GOT3 (cell line): ENCODE results near the gene HUS1.
"Not testable (repeated sequence)": the region's sequence is repeated elsewhere in the genome, so short reads cannot be mapped to it uniquely, and the experiment has no call there.

Source experiments
- DNase-seq: peaks from one replicate; lab custom pipeline; 2025; ENCODE audit warnings: mixed read lengths; lab: John Stamatoyannopoulos, UW

Gene HUS1

DNA sequence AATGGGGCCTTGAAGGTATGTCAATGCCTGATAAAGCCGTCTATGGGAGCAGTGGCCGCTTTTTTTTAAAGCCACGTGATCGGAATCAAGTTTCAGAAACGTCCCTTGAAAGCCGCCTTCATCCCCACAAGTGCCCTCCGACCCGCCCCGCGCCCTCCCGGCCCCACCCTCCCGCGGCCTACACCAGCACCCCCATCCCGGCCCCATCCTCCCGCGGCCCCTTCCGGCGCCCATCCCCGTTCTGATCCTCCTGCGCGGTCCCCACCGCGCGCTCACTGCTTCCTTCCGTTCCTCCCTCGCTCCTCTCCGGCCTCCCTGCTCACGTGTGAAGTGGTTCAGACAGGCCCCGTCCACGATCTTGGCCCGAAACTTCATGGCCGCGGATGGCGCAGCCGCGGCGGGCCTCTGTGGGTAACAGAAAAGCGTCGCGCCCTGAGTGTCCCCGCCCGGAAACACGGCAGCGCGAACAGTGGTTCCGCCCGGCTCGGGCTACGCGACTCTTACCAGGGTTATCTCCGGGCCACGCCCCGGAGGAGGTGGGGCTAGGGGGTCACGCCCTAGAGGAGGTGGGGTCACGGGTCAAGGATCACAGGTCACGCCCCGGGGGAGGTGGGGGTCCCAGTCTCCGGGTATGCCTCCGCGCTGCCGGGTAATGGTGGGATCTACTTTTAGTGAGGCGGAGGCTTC lies at the start of gene HUS1:
Gene HUS1, minus strand, starts transcription at position 471 of the 687 bp plus-strand sequence. Its CDS starts 96 bp downstream, at position 375.
- DNase-seq: peak; percentile 86

DNA sequence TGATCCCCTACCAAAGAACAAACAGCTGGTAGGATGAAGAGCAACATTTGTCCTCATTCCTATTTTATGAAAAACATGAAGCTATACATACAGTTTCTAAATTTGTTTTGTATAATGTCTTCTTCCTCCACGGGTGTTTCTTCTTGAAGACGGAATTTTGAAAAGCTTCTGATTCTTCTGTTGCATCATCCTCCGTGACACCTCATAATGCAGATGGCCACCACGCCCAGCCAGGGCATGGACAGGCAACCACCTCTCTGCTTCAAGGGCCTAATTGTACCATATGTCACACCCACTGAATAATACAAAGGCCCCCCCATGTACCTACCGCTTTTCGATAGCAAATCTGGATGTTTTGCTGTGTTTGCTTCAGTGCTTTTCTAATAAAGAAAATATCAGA lies 49.5 kb upstream of the HUS1 start, which contains the start of gene SUN3:
Gene SUN3, minus strand, starts transcription at position 170 of the 400 bp plus-strand sequence. Its CDS starts 169 bp downstream, at position 1.
- DNase-seq: no peak

DNA sequence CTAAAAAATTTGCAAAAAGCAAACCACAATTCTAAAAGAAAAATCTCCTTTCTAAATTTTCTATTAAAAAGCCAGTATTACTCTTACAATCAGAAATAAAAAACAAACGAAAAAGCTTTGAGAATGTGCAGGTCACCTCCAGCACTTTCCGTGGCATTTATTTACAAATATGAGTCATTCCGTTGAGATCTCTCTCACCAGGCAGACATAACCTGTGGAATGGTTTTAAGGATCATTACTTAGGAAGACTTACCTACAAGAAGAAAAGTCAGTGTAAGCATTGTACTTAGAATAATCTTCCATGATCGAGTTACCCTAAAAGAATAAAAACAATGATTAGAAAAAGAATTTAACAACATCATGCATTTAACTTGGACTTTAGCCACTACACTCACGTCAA lies 46.2 kb upstream of the HUS1 start:
- DNase-seq: no peak

DNA sequence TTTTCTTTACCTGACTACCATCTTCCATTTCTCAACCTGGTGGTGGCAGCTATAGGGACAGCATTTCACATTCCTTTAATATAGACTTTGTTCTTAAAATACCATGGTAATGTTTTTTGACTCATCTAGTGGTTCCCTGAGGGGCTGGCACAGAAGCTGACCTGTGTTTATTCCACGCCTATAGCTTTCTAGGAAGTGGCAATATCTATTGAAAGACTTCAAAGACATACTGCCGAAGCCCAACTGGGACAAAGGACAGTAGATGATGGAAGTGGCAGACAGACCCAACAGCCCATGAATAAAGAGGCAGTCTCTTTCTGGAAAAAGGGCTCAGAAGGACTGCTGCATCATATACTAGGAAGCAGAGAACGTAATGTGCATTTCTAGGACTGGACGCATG lies 38.3 kb upstream of the HUS1 start:
- DNase-seq: no peak

DNA sequence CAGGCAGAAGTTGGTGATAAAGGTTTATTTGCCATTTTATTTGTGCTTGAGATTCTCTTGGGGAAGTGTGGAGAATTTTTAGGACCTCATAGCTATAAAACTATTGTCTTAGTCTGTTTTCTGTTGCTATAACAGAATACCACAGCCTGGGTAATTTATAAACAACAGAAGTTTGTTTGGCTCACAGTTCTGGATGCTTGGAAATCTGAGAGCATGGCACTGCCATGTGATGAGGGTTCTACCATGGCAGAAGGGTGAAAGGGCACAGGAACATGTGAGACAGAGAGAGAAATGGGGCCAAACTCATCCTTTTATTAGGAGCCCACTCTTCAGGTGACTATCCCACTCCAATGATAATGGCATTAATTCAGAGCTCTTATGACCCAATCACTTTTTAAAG lies 37.2 kb upstream of the HUS1 start:
- no peak for DNase-seq

DNA sequence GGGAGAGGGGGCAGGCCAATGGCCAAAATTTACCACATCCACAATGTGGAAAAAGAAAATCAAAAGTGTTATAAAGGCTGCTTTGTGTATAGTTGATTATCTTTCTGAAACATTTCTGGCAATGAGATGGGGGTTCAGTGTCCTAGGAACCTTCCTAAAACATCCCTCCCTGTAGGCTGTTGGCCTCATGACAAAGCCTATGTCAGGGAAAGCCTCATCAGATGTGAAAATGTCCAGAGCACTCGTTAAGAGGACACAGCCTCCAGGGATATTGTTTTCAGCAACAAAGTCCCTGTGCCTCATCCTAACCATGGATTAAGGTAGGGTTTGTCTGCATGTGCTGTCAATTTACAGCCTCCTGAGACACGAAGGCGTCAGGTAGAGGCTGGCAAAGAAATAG lies 32.5 kb upstream of the HUS1 start:
- no peak for DNase-seq

DNA sequence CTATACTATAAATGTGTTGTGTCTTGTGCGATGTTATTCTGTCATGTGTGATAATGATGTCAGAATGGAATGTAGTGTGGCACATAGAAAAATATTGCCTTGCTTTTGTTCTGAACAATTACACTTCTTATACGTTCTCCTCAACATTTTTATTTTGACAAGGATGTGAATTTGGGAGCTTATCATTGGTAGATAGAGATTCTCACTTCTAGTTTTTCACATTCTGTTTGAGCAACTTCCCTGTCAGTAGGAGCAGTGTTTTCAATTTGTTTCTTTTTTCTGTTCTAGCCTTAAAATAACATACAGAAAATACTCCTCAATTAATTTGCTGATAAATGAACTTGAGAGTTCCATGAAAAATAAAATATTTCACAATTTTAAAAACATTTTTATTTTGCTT lies 31.9 kb upstream of the HUS1 start:
- no peak for DNase-seq

DNA sequence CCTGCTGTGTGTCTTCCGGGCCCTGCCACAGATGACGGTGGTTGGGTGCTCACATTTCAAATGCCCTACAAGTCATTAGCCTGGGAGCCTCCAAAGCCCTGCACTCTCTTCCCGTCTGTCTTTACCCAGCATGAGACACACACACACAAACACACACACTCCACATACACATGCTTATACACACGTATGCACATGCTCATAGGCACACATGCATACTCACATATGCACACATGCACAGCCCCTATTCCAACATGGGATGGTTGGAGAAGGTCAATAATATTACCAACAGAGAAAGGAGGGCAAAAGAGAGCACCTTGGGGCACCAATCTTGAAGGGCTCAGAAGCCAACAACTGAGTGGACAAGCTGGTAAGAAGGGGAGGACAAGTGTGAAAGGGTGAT lies 30.5 kb upstream of the HUS1 start:
- no peak for DNase-seq

DNA sequence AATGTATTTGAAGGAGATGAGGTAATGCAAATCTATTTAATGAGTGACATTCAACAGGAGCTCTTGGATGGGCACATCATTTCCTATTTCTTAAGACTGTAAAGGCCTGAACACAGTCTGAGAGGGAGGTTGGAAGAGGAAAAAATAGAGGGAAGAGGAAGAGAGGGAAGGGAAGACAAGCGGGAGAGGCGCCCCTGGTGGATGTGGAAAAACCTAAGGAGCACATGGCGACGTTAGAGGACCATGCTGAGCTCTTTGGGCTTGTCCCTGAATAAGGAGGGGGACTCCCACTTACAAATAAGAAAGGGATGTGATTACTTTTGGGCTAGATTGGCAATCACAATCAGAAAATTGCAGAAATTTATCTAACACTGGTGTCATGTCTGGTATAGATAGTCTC lies 29.8 kb upstream of the HUS1 start:
- DNase-seq: no peak

DNA sequence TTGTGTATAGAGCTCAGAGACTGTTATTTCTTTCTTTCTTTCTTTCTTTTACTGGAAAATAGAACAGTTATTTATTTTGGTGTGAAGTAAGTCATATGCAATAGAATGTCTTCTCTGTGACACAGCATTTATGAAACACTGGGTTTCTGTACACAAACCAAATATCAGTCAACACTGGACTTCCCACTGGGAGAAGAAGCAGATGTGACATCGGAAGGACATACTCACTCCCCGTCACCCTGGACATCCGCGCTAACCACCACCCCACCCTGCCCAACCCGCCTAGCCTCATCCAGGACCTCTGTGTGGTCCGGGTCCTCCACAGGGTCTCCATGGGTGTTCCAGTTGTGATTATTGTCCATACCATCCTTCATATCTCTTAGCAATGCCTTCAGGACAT lies 27.5 kb upstream of the HUS1 start:
- DNase-seq: no peak

DNA sequence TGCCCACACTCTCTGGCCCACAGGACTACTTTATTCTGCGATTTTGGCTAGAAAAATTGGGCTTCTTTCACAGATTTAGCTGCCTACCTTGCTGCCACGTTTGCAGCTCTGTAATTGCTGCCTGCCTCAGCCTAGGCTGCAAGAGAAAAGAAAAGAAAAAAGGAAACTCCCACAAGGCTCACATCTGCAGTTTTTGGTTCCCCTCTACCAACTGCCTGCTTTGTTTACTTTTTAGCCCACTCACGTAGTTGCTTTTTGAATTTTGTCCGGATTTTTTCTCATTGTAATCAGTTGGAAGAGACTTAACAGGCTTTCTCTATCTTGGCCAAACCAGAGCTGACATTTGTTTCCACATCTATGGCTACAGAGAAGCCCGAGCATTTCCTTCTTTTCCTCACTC lies 25.2 kb upstream of the HUS1 start:
- no peak for DNase-seq

DNA sequence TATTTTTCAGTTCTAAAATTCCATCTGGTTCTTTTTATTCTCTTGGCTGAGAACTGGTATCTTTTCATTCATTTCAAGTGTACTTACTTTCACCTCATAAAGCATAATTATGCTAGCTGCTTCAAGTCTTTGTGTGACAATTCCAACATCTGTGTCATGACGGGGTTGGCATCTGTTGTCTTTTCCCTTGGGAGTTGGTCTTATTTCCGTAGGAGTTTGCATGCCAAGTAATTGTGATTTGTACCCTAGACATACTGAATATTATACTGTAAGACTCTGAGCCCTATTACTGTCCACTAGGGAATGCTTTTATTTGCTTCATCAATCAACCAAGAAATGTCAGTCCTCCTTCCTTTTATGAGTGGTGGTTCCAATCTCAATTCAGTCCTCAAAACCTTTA lies 24.6 kb upstream of the HUS1 start:
- no peak for DNase-seq

DNA sequence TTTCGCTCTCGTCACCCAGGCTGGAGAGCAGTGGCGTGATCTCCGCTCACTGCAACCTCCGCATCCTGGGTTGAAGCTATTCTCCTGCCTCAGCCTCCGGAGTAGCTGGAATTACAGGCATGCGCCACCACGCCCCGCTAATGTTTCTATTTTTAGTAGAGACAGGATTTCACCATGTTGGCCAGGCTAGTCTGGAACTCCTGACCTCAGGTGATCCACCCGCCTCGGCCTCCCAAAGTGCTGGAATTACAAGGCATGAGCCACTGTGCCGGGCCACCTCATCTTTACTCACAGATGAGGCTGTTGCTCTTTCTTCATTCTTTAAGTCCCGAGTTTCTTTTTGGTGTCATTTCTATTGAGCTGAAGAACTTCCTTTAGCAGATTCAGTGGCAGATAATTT lies 20.7 kb upstream of the HUS1 start:
- DNase-seq: not testable (repeated sequence)

DNA sequence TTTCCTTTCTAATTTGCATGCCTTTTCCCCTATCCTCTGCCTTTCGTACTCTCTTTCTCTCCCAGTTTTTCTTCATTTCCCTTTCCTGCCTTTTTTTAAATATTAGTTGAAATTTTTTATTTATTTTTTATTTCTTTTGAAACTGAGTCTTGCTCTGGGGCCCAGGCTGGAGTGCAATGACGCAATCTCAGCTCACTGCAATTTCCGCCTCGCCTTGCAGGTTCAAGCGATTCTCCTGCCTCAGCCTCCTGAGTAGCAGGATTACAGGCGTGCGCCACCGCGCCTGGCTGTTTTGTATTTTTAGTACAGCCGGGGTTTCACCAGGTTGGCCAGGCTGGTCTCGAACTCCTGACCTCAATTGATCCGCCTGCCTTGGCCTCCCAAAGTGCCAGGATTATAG lies 20.0 kb upstream of the HUS1 start:
- no peak for DNase-seq

DNA sequence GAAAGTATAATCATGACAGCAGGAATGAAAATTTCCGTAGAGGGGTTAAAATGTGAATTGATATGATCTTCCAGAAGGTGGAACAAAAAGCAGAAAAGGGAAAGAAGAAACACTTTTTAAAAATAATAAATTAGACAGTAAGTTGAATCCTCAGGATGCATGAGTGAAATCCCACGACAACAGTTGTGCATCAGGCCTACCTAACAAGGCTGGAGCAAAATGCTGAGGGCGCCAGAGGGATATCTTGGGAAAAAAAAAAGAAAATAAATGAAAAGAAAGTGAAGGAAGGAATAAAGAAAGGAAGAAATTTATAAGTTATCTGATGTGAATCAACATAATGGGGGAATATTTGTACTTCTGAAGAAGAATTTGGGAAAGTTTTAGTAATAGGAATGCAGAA lies 13.0 kb upstream of the HUS1 start:
- no peak for DNase-seq

DNA sequence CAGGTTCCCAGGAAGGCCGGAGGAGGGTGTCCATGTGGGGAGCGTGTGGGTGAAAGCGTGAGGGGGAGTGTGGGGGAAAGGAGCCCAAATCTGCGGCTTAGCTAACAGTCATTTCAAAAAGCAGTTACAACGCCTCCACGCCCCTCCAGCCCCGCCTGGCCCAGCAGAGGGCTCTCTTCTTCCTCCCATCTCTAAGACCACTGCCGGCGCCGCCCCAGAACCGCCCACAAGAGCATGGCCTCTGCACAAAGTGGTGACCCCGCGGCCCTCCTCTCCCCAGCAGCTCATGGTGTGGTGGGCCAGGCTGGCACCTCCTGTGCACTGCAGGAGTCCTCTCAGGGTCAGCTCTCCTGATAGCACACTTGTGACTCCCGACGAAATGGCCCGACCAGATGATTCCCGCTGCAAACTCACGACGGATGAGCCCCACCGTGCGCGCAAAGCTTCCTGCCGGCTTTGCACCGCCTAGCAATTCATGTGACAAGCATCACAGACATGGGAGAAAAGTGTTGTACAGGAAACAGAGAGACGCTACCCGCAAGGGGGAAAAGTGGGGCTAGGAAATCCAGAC lies 12.4 kb upstream of the HUS1 start:
- DNase-seq: peak; percentile 35

DNA sequence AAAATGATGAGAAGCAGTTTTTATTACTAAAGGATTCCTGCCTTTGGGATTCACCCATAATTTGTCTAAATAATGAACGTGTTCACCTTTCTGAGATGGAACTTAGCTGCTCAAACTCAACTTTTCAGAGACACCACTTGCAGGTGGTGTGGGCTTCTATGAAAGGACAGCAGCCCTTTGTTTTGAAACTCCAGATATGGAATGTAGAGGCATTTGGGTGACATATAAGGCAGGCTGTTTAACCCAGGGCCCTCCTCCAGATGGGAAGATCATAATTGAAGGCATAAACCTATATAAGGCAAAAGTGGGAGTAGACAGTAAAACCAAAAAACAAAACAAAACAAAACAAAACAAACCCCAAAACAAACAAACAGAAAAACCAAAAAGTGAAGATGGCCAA lies 11.9 kb upstream of the HUS1 start:
- DNase-seq: no peak

DNA sequence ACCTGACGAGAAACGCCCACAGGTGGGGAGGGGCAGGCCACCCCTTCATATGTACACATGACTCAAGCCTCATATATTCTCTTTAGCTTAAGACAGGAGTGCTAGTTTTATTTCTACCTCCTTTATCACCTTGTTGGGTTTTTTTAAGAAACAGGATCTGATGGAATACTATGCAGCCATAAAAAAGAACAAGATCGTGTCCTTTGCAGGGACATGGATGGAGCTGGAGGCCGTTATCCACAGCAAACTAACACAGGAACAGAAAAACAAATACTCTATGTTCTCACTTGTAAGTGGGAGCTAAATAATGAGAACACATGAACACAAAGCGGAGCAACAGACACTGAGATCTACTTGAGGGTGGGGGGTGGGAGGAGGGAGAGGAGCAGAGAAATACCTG lies 11.2 kb upstream of the HUS1 start:
- DNase-seq: no peak

DNA sequence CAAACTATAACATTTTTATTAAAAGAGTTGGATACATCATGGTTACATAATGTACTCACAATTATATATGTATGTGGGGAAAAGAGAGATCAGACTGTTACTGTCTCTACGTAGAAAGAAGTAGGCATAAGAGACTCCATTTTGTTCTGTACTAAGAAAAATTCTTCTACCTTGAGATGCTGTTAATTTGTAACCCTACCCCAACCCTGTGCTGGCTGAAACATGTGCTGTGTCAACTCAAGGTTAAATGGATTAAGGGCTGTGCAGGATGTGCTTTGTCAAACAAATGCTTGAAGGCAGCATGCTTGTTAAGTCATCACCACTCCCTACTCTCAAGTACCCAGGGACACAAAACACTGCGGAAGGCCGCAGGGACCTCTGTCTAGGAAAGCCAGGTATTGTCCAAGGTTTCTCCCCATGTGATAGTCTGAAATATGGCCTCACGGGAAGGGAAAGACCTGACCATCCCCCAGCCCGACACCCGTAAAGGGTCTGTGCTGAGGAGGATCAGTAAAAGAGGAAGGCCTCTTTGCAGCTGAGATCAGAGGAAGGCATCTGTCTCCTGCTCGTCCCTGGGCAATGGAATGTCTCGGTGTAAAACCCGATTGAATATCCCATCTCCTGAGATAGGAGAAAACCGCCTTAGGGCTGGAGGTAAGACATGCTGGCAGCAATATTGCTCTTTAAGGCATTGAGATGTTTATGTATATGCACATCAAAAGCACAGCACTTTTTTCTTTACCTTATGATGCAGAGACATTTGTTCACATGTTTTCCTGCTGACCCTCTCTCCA lies 10.4 kb upstream of the HUS1 start:
- DNase-seq: not testable (repeated sequence)

DNA sequence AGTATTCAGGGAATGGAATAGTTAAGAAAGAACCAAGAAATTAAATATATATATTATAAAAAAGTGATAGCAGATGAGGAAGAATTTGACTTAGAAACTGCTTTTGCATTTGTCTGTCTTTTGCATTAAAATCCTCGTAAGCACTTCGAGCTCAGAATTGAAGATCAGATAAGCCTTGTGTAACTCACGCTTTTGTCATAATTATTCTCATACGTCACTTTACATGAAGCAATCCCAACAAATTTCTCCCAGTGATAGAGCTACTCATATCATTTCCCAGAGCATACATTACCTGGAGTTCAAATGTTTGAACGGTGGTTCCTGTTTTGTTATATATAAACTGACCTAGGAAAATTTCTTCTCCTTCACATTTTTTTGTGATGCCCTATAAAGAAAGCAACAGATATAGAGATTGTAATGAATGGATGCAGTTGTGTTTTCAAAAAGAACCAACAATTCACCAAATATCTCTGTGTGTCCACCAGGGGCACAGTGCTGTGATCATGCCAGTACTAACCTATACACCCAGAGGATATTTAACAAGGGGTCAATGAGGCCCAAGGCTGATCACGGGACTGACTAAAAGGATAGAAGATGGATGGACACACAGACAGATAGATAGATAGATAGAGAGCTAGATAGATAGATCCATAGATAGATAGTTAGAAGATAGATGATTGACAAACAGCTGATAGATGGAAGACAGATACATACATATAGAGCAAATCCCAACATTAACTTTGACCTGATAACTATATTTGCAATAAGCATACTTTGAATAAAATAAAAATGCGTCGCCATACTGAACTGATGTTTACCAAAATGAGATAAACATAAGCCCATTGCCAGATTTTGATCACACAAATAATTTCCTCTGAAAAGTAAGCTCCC lies 9.3 kb upstream of the HUS1 start:
- DNase-seq: no peak

DNA sequence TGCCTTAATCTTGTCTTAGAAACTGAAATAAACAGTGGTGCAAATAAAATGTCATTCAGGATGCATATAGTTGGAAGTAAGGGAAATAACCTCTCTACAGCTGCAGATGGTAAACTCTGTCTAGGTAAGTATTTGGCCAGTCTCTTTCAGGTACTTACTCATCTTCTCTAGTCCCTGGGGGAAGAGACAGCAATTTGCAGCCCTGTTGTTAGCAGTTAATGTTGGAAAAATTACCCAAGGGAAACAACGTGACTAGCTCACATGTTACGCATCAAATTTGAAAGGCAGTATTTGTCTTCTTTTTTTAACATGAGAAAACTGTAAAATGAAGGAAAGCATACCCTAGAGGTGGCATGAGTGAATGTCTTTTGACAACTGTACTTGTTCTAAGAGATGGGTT lies 3.2 kb upstream of the HUS1 start:
- DNase-seq: no peak

DNA sequence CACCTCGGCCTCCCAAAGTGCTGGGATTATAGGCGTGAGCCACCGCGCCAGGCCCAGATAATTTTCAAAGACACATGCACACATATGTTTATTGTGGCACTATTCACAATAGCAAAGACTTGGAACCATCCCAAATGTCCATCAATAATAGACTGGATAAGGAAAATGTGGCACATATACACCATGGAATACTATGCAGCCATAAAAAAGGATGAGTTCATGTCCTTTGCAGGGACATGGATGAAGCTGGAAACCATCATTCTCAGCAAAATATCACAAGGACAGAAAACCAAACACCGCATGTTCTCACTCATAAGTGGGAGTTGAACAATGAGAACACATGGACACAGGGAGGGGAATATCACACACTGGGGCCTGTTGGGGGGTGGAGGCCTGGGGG lies 1.2 kb upstream of the HUS1 start:
- not testable (repeated sequence) for DNase-seq
